ENCODE results near the gene SLC9A8. TPM values are rescaled to one million over a fixed set of nuclear protein-coding genes. Genes with fewer than 3 reads are reported as not detected.

The SLC9A8 gene
- total RNA-seq, 1 donor from 2014 or later, result 15.2 TPM

DNA sequence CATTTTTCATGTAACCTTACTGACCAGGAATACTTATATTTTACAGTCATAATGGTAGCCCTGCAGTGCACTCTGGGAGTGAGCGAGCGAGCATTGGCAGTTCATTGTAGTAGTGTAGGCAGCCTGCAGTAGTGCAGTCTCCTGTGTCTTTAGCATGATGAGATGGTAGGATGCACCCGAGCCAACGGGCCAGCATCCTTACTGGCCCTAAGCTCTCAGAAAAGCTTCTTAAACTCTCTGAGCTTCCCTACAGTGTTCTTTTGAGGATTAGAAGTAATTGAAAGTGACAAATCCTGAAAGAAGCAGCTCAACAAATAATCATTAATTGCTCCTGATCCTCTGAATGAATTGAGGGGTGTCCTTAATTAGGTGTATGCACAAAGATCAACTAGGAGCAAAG is 20.9 kb downstream of the SLC9A8 start:
- no peak for DNase-seq
- Mint-ChIP-seq H3K9me3 (no peaks in the 10 kb centered on the region), H3K4me1 (peaks cover 8% of the 10 kb centered on the region), H3K4me3 (no peak overlapping the region), H3K36me3 (ENCODE audit: low read depth) (peaks cover 42% of the 10 kb centered on the region), H3K27ac (no peak overlapping the region), H3K27me3 (no peaks in the 10 kb centered on the region)
- intact Hi-C loops (cut with micrococcal nuclease), result no loop called here

DNA sequence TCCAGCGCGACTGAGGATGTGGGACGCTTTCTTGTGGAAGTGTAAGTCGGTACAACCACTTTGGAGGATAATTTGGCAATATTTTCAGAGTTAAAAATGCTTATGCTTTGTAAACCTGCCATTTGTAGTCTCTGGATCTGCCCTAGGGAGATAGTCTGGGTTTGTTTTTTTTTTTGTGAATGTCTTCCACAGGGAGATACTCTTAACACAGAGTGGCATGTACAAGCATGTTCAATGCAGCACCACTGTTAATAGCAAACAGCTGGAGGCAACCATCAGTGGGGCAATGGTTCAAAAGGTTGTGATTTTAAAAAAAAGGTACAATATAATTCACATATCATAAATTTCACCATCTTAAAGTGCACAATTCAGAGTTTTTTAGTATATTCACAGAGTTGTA is 22.4 kb downstream of the SLC9A8 start:
- H3K4me3 Mint-ChIP-seq, result no peak overlapping the region
- peaks cover 8% of the 10 kb centered on the region for H3K4me1 Mint-ChIP-seq
- peaks cover 45% of the 10 kb centered on the region for H3K36me3 Mint-ChIP-seq (ENCODE audit: low read depth)
- no peak overlapping the region for H3K27ac Mint-ChIP-seq
- intact Hi-C loops (cut with micrococcal nuclease), result no loop called here
- no peak for DNase-seq
- H3K27me3 Mint-ChIP-seq, result no peaks in the 10 kb centered on the region
- H3K9me3 Mint-ChIP-seq, result no peaks in the 10 kb centered on the region

DNA sequence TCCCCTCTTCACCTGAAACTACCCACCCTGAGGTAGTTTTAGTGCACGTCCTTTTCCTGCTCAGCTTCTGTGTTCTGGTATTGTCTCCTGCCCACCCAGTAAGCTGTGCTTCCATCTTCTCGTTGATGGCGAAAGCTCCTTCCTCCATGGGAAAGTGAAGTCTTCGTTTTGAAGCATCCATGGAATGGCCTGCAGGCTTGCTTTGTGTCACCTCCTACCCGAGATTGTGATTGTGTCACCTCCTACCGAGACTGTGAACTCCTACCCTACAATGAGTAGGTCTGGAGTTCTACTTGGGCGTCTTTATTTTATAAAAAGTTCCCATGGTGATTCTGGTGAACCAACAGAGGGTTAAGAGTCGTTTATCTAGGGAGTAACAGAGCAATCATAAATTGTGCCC is 25.9 kb downstream of the SLC9A8 start:
- no peaks in the 10 kb centered on the region for H3K9me3 Mint-ChIP-seq
- intact Hi-C loops (cut with micrococcal nuclease), result no loop called here
- DNase-seq, result no peak
- peaks cover 1% of the 10 kb centered on the region for H3K4me1 Mint-ChIP-seq
- H3K36me3 Mint-ChIP-seq (ENCODE audit: low read depth), result peaks cover 40% of the 10 kb centered on the region
- H3K27ac Mint-ChIP-seq, result no peak overlapping the region
- H3K4me3 Mint-ChIP-seq, result no peak overlapping the region
- H3K27me3 Mint-ChIP-seq, result no peaks in the 10 kb centered on the region

- Mint-ChIP-seq H3K36me3 (ENCODE audit: low read depth) (peaks cover 33% of the 10 kb centered on the region), H3K9me3 (no peaks in the 10 kb centered on the region), H3K27me3 (no peaks in the 10 kb centered on the region), H3K4me1 (peaks cover 3% of the 10 kb centered on the region), H3K4me3 (no peak overlapping the region), H3K27ac (no peak overlapping the region)
- intact Hi-C loops (cut with micrococcal nuclease), result no loop called here
- DNase-seq, result no peak
Observed at GRCh38 chr20:49843139-49843538, 30.5 kb downstream of the SLC9A8 start.

DNA sequence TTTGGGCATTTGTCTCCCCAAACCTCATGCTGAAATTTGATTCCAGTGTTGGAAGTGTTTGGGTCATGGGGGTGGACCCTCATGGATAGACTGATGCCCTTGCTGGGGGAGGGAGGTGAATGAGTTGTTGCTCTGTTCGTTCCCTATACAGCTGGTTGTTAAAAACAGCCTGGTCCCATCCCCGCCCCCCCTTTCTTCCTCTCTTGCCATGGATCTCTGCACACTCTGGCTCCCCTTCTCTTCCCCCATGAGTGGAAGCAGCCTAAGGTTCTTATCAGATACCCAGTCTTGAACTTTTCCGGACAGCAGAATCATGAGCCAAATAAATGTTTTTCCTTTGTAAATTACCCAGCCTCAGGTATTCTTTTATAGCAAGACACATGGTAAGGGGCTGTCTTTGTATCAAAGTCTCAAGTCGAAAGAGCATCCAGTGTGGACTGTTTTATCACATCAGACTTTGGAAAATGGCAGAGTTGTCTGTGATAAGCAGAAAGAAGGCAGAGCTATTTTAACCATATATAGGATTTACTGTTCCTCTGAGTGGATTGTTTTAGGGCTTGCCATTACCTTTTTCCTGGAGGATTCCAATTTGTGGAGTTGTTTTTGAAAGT is 31.2 kb downstream of the SLC9A8 start:
- H3K27me3 Mint-ChIP-seq, result no peaks in the 10 kb centered on the region
- H3K4me1 Mint-ChIP-seq, result peaks cover 3% of the 10 kb centered on the region
- H3K36me3 Mint-ChIP-seq (ENCODE audit: low read depth), result peaks cover 41% of the 10 kb centered on the region
- H3K9me3 Mint-ChIP-seq, result no peaks in the 10 kb centered on the region
- intact Hi-C loops (cut with micrococcal nuclease), result no loop called here
- no peak overlapping the region for H3K27ac Mint-ChIP-seq
- no peak for DNase-seq
- no peak overlapping the region for H3K4me3 Mint-ChIP-seq

- DNase-seq, result no peak
- Mint-ChIP-seq H3K27ac (peak overlapping the region; percentile 74), H3K4me3 (no peak overlapping the region), H3K9me3 (no peaks in the 10 kb centered on the region), H3K36me3 (ENCODE audit: low read depth) (peaks cover 37% of the 10 kb centered on the region), H3K27me3 (no peaks in the 10 kb centered on the region), H3K4me1 (peaks cover 9% of the 10 kb centered on the region)
- intact Hi-C loops (cut with micrococcal nuclease), result no loop called here
Observed at GRCh38 chr20:49845060-49845459, 32.4 kb downstream of the SLC9A8 start.

DNA sequence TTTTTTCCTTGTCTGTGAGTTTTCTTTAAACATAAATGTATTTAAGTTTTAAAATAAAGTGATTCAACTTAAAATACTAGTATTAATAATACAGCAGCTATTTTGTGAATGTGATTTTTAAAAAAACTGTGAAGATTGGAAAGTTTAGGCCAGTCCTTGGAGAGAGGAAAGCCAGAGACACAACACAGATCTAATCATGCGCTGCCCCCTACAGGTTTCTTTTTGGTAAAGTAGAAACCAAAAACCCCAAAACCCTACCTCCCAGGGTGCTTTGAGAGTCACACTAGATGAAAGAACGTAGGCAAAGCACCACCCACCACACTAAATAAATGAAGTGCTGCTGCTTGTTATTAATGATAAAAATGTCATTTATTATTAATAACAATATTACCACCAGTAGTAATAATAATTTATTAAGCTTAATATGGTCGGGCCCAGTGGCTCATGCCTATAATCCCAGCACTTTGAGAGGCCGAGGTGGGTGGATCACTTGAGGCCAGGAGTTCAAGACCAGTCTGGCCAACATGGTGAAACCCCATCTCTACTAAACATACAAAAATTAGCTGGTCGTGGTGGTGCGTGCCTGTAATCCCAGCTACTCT is 33.7 kb downstream of the SLC9A8 start:
- intact Hi-C loops (cut with micrococcal nuclease), result loop anchor here (1.0 to 2.0 kb wide), 2 partner anchors 235 to 306 kb away; no protein-coding TSS in a partner anchor
- Mint-ChIP-seq H3K4me1 (peaks cover 18% of the 10 kb centered on the region), H3K36me3 (ENCODE audit: low read depth) (peaks cover 33% of the 10 kb centered on the region), H3K4me3 (no peak overlapping the region), H3K9me3 (no peaks in the 10 kb centered on the region), H3K27me3 (no peaks in the 10 kb centered on the region), H3K27ac (no peak overlapping the region)
- DNase-seq, result peak; percentile 88

GRCh38 chr20:49850463-49851230 is 38.0 kb downstream of the SLC9A8 start:
- DNase-seq, result no peak
- Mint-ChIP-seq H3K27me3 (no peaks in the 10 kb centered on the region), H3K4me1 (peaks cover 25% of the 10 kb centered on the region), H3K4me3 (peak overlapping the region; percentile 36), H3K36me3 (ENCODE audit: low read depth) (peaks cover 40% of the 10 kb centered on the region), H3K9me3 (no peaks in the 10 kb centered on the region), H3K27ac (peak overlapping the region; percentile 59)
- intact Hi-C loops (cut with micrococcal nuclease), result no loop called here

DNA sequence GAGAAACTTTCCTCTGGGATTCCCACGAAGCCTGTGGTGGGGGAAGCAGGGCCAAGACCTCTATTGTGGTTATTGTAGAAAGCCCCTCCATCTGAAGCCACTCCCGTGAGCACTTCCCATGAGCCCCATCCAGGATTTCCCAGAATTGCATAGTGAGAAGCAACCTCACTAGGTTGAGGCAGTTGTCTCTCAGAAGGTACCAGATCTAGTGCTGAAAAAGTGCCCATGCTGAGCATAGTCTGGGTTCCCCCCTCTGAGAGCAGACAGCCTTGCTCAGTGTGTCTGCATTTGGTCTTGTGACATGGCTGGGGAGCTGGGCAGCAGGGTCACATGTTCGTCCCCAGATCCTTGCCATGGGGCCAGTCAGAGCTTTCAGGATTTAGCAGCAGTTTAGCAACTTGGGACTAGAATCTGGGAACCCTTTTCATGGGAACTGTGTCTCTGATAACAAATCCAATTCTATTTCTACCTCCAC is 38.6 kb downstream of the SLC9A8 start:
- peaks cover 44% of the 10 kb centered on the region for H3K36me3 Mint-ChIP-seq (ENCODE audit: low read depth)
- no peak for DNase-seq
- H3K9me3 Mint-ChIP-seq, result no peaks in the 10 kb centered on the region
- no peak overlapping the region for H3K4me3 Mint-ChIP-seq
- intact Hi-C loops (cut with micrococcal nuclease), result no loop called here
- peaks cover 25% of the 10 kb centered on the region for H3K4me1 Mint-ChIP-seq
- no peaks in the 10 kb centered on the region for H3K27me3 Mint-ChIP-seq
- H3K27ac Mint-ChIP-seq, result peak overlapping the region; percentile 59

- no peaks in the 10 kb centered on the region for H3K27me3 Mint-ChIP-seq
- no peaks in the 10 kb centered on the region for H3K9me3 Mint-ChIP-seq
- H3K4me1 Mint-ChIP-seq, result peaks cover 25% of the 10 kb centered on the region
- DNase-seq, result no peak
- intact Hi-C loops (cut with micrococcal nuclease), result no loop called here
- H3K27ac Mint-ChIP-seq, result no peak overlapping the region
- H3K36me3 Mint-ChIP-seq (ENCODE audit: low read depth), result peaks cover 47% of the 10 kb centered on the region
- H3K4me3 Mint-ChIP-seq, result no peak overlapping the region
Observed at GRCh38 chr20:49851991-49852390, 39.4 kb downstream of the SLC9A8 start.

- Mint-ChIP-seq H3K4me1 (peaks cover 25% of the 10 kb centered on the region), H3K36me3 (ENCODE audit: low read depth) (peaks cover 48% of the 10 kb centered on the region), H3K9me3 (no peaks in the 10 kb centered on the region), H3K27ac (no peak overlapping the region), H3K27me3 (no peaks in the 10 kb centered on the region), H3K4me3 (no peak overlapping the region)
- intact Hi-C loops (cut with micrococcal nuclease), result no loop called here
- DNase-seq, result no peak
Observed at GRCh38 chr20:49852522-49853080, 40.0 kb downstream of the SLC9A8 start.

GRCh38 chr20:49853640-49854039 is 41.0 kb downstream of the SLC9A8 start:
- H3K9me3 Mint-ChIP-seq, result no peaks in the 10 kb centered on the region
- H3K27ac Mint-ChIP-seq, result no peak overlapping the region
- H3K4me1 Mint-ChIP-seq, result peaks cover 25% of the 10 kb centered on the region
- DNase-seq, result no peak
- intact Hi-C loops (cut with micrococcal nuclease), result no loop called here
- H3K4me3 Mint-ChIP-seq, result no peak overlapping the region
- peaks cover 48% of the 10 kb centered on the region for H3K36me3 Mint-ChIP-seq (ENCODE audit: low read depth)
- no peaks in the 10 kb centered on the region for H3K27me3 Mint-ChIP-seq

GRCh38 chr20:49854190-49854875 is 41.7 kb downstream of the SLC9A8 start:
- no peaks in the 10 kb centered on the region for H3K9me3 Mint-ChIP-seq
- no peak overlapping the region for H3K4me3 Mint-ChIP-seq
- intact Hi-C loops (cut with micrococcal nuclease), result no loop called here
- no peak overlapping the region for H3K27ac Mint-ChIP-seq
- DNase-seq, result no peak
- H3K4me1 Mint-ChIP-seq, result peaks cover 23% of the 10 kb centered on the region
- peaks cover 41% of the 10 kb centered on the region for H3K36me3 Mint-ChIP-seq (ENCODE audit: low read depth)
- no peaks in the 10 kb centered on the region for H3K27me3 Mint-ChIP-seq
